ENCODE measurements around the gene TLCD4. TPM values are rescaled to one million over a fixed set of nuclear protein-coding genes. Genes with fewer than 3 reads are reported as not detected.

TLCD4 gene
- total RNA-seq, 1 donor from 2014 or later, result 2.7 TPM

- H3K4me3 ChIP-seq, result no peak overlapping the region
- TF ChIP-seq CTCF (IDR thresholded peaks at IDR 0.05), result no peak
Observed at GRCh38 chr1:95096218-95096841, 20.8 kb upstream of the TLCD4 start.

GRCh38 chr1:95097426-95097825 lies 19.7 kb upstream of the TLCD4 start:
- Histone ChIP-seq H3K9me3 (no peaks in the 10 kb centered on the region), H3K27ac (no peak overlapping the region), H3K36me3 (no peaks in the 10 kb centered on the region), H3K4me3 (no peak overlapping the region), H3K4me1 (no peaks in the 10 kb centered on the region), H3K27me3 (no peaks in the 10 kb centered on the region)
- no peak for DNase-seq (ENCODE audit: low spot score in 2 of 2)
- no peak for TF ChIP-seq CTCF (IDR thresholded peaks at IDR 0.05)
- intact Hi-C loops (cut with DNase I), result no loop called here

More at GRCh38 chr1:95096218-95096841, 20.8 kb upstream of the TLCD4 start:
- Histone ChIP-seq H3K4me1 (no peaks in the 10 kb centered on the region), H3K9me3 (no peaks in the 10 kb centered on the region), H3K27me3 (no peaks in the 10 kb centered on the region), H3K27ac (no peak overlapping the region), H3K36me3 (no peaks in the 10 kb centered on the region)
- DNase-seq (ENCODE audit: low spot score in 2 of 2), result no peak
- intact Hi-C loops (cut with DNase I), result no loop called here

- Histone ChIP-seq H3K9me3 (no peaks in the 10 kb centered on the region), H3K36me3 (no peaks in the 10 kb centered on the region), H3K27ac (no peak overlapping the region), H3K4me1 (no peaks in the 10 kb centered on the region), H3K4me3 (no peak overlapping the region), H3K27me3 (no peaks in the 10 kb centered on the region)
- no peak for DNase-seq (ENCODE audit: low spot score in 2 of 2)
- TF ChIP-seq CTCF (IDR thresholded peaks at IDR 0.05), result no peak
- intact Hi-C loops (cut with DNase I), result no loop called here
Observed at GRCh38 chr1:95098196-95098595, 19.0 kb upstream of the TLCD4 start.

- no peak for DNase-seq (ENCODE audit: low spot score in 2 of 2)
- intact Hi-C loops (cut with DNase I), result no loop called here
- no peak for TF ChIP-seq CTCF (IDR thresholded peaks at IDR 0.05)
- Histone ChIP-seq H3K9me3 (no peaks in the 10 kb centered on the region), H3K4me1 (no peaks in the 10 kb centered on the region), H3K36me3 (no peaks in the 10 kb centered on the region), H3K27me3 (no peaks in the 10 kb centered on the region), H3K4me3 (no peak overlapping the region), H3K27ac (no peak overlapping the region)
Observed at GRCh38 chr1:95108792-95109191, 8.4 kb upstream of the TLCD4 start.

DNA sequence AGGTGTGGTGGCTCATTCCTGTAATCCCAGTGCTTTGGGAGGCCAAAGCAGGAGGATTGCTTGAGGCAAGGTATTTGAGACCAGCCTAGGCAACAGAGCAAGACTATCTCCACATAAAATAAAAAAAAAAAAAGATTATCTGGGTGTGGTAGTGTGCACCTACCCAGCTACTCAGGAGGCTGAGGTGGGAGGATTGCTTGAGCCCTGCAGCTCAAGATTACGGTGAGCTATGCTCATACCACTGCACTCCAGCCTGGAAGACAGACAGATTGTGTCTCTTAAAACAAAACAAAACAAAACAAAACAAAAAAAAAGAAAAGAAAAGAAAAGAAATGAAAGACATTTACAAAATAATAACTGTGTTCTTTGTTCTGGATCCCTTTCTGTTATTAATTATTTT lies 6.1 kb upstream of the TLCD4 start:
- Histone ChIP-seq H3K36me3 (no peaks in the 10 kb centered on the region), H3K27ac (no peak overlapping the region), H3K27me3 (no peaks in the 10 kb centered on the region), H3K4me1 (no peaks in the 10 kb centered on the region), H3K4me3 (no peak overlapping the region), H3K9me3 (no peaks in the 10 kb centered on the region)
- no peak for TF ChIP-seq CTCF (IDR thresholded peaks at IDR 0.05)
- intact Hi-C loops (cut with DNase I), result no loop called here
- DNase-seq (ENCODE audit: low spot score in 2 of 2), result no peak

- Histone ChIP-seq H3K9me3 (no peaks in the 10 kb centered on the region), H3K27me3 (no peaks in the 10 kb centered on the region), H3K27ac (no peak overlapping the region), H3K4me3 (no peak overlapping the region), H3K36me3 (no peaks in the 10 kb centered on the region), H3K4me1 (peaks cover 0 to 4% of the 10 kb centered on the region in 2 donors)
- no peak for TF ChIP-seq CTCF (IDR thresholded peaks at IDR 0.05)
- intact Hi-C loops (cut with DNase I), result no loop called here
- DNase-seq (ENCODE audit: low spot score in 2 of 2), result no peak
Observed at GRCh38 chr1:95113684-95114083, 3.5 kb upstream of the TLCD4 start.
